Fibroblast of skin of back (primary cell): ENCODE measurements around the gene DIPK1A.

Experiments
- DNase-seq: peaks from one replicate; pipeline ENCODE4 v3.0.0-alpha.2; 2013

The DIPK1A gene

GRCh38 chr1:92834617-92835016, 126.6 kb downstream of the DIPK1A start:
- no peak for DNase-seq

- no peak for DNase-seq
Measured at GRCh38 chr1:92833840-92834239, 127.4 kb downstream of the DIPK1A start.

GRCh38 chr1:92832537-92833114, 128.6 kb downstream of the DIPK1A start:
- DNase-seq = no peak

- peak; percentile 96 for DNase-seq
Measured at GRCh38 chr1:92831762-92832536, 129.3 kb downstream of the DIPK1A start, which contains the start of gene RPL5. Gene RPL5, plus strand, starts transcription at chr1:92832040. Its CDS starts 75 bp downstream, at chr1:92832115.

- DNase-seq = no peak
Measured at GRCh38 chr1:92831368-92831761, 129.9 kb downstream of the DIPK1A start.

- peak; percentile 48 for DNase-seq
Measured at GRCh38 chr1:92826792-92827191, 134.5 kb downstream of the DIPK1A start.

GRCh38 chr1:92822879-92823278, 138.4 kb downstream of the DIPK1A start:
- DNase-seq = peak; percentile 24

GRCh38 chr1:92820551-92820950, 140.7 kb downstream of the DIPK1A start:
- peak; percentile 27 for DNase-seq

GRCh38 chr1:92820024-92820423, 141.2 kb downstream of the DIPK1A start:
- DNase-seq = peak; percentile 35

- DNase-seq = peak; percentile 31
Measured at GRCh38 chr1:92817986-92818764, 143.1 kb downstream of the DIPK1A start.

- no peak for DNase-seq
Measured at GRCh38 chr1:92817137-92817697, 144.0 kb downstream of the DIPK1A start.

GRCh38 chr1:92816732-92817131, 144.5 kb downstream of the DIPK1A start:
- no peak for DNase-seq

GRCh38 chr1:92808381-92808780, 152.9 kb downstream of the DIPK1A start:
- DNase-seq = peak; percentile 19

- no peak for DNase-seq
Measured at GRCh38 chr1:92805216-92805615, 156.0 kb downstream of the DIPK1A start.

GRCh38 chr1:92804721-92805201, 156.5 kb downstream of the DIPK1A start:
- peak; percentile 96 for DNase-seq

- no peak for DNase-seq
Measured at GRCh38 chr1:92803140-92803887, 157.9 kb downstream of the DIPK1A start.

GRCh38 chr1:92797961-92798360, 163.3 kb downstream of the DIPK1A start:
- peak; percentile 59 for DNase-seq

GRCh38 chr1:92797297-92797696, 164.0 kb downstream of the DIPK1A start:
- no peak for DNase-seq

GRCh38 chr1:92795166-92795565, 166.1 kb downstream of the DIPK1A start:
- peak; percentile 74 for DNase-seq

GRCh38 chr1:92792340-92792782, 168.9 kb downstream of the DIPK1A start:
- no peak for DNase-seq
